AG09309 (cell line): ENCODE data around the gene NFASC.

Source experiments
- DNase-seq: peaks from one replicate; pipeline ENCODE4 v3.0.0-alpha.2; 2010; ENCODE audit warnings: low read depth
- H3K4me3 ChIP-seq: 2 replicates; pipeline ENCODE4 v1.5.1; 2011; ENCODE audit warnings: mild to moderate bottlenecking, low read depth, low read length, moderate library complexity; ENCODE audit not compliant: control insufficient read depth
- CTCF ChIP-seq: IDR thresholded peaks from 2 replicates; pipeline ENCODE4 v1.5.1; 2011; ENCODE audit warnings: mild to moderate bottlenecking, low read depth, low read length, inconsistent platforms; ENCODE audit not compliant: insufficient read depth, control insufficient read depth; ENCODE audit errors: missing control alignments

Gene NFASC

GRCh38 chr1:205024679-205025078, 154.0 kb downstream of the NFASC start:
- no peak for DNase-seq
- TF ChIP-seq CTCF, result no peak
- H3K4me3 ChIP-seq, result no peak overlapping the region

- no peak for TF ChIP-seq CTCF
- H3K4me3 ChIP-seq, result no peak overlapping the region
- no peak for DNase-seq
These were observed 154.6 kb downstream of the NFASC start for GRCh38 chr1:205025239-205025638.

- TF ChIP-seq CTCF, result no peak
- no peak overlapping the region for H3K4me3 ChIP-seq
- no peak for DNase-seq
These were observed 155.5 kb downstream of the NFASC start for GRCh38 chr1:205026181-205026580.

GRCh38 chr1:205028390-205028789, 157.7 kb downstream of the NFASC start:
- no peak for TF ChIP-seq CTCF

GRCh38 chr1:205028924-205029323, 158.3 kb downstream of the NFASC start:
- TF ChIP-seq CTCF, result no peak
- no peak overlapping the region for H3K4me3 ChIP-seq
- no peak for DNase-seq

More at GRCh38 chr1:205028390-205028789, 157.7 kb downstream of the NFASC start:
- H3K4me3 ChIP-seq, result no peak overlapping the region
- DNase-seq, result no peak

- DNase-seq, result no peak
- no peak overlapping the region for H3K4me3 ChIP-seq
- no peak for TF ChIP-seq CTCF
These were observed 159.6 kb downstream of the NFASC start for GRCh38 chr1:205030241-205030640.

- DNase-seq, result no peak
- TF ChIP-seq CTCF, result no peak
These were observed 160.2 kb downstream of the NFASC start for GRCh38 chr1:205030896-205031295.

More at GRCh38 chr1:205030896-205031295, 160.2 kb downstream of the NFASC start:
- no peak overlapping the region for H3K4me3 ChIP-seq
